Ascending aorta (tissue), 2 donors: Measurements from ENCODE around the gene TBCC. TPM values are rescaled to one million over a fixed set of nuclear protein-coding genes. Genes with fewer than 3 reads are reported as not detected.

Experiments
- DNase-seq, 2 donors: peaks; one replicate each; pipeline ENCODE4 v3.0.0-alpha.2; 2019; ENCODE audit warnings: low spot score in 2 of 2
- H3K27ac ChIP-seq, 2 donors: fragments of 200-600 bp; sonication (generic); one replicate each; pipeline ENCODE4 v1.5.1; 2016 to 2017; ENCODE audit warnings: mild to moderate bottlenecking in 1 of 2
- H3K27me3 ChIP-seq: fragments of 200-600 bp; sonication (generic); one replicate; pipeline ENCODE4 v1.5.1; 2017
- H3K36me3 ChIP-seq, 2 donors: fragments of 200-600 bp; sonication (generic); one replicate each; pipeline ENCODE4 v1.5.1; 2016
- H3K4me1 ChIP-seq, 2 donors: fragments of 200-600 bp; sonication (generic); one replicate each; pipeline ENCODE4 v1.5.1; 2016 to 2017; ENCODE audit warnings: mild to moderate bottlenecking in 1 of 2
- H3K4me3 ChIP-seq, 2 donors: fragments of 200-600 bp; sonication (generic); one replicate each; pipeline ENCODE4 v1.5.1; 2016 to 2017; ENCODE audit warnings: mild to moderate bottlenecking in 1 of 2
- H3K9me3 ChIP-seq, 2 donors: fragments of 200-600 bp; sonication (generic); one replicate each; pipeline ENCODE4 v1.5.1; 2016
- CTCF ChIP-seq, 3 experiments: fragments of 200-600 bp in 2 of 3; fragments of 450-650 bp in 1 of 3; sonication (generic) in 2 of 3; IDR thresholded peaks; one replicate each; pipeline ENCODE4 v1.5.1; 2016 to 2019; ENCODE audit warnings: antibody characterized with exemption in 3 of 3, mild to moderate bottlenecking in 1 of 3, moderate library complexity in 1 of 3
- intact Hi-C: fragments of 100-400 bp; cut with DNase I; formaldehyde crosslinking; loops from one replicate; pipeline ENCODE4 v1.15.1; 2023
- total RNA-seq: library from RNA; depleted of rRNA; stranded (reverse); fragments of >200 nt; gene quantifications from one replicate; pipeline ENCODE4 v1.1.0, GENCODE V29; 2016

Gene TBCC
- total RNA-seq, 1 donor from 2014 or later = 50.8 TPM

GRCh38 chr6:42787063-42787472, 41.2 kb upstream of the TBCC start:
- no peaks in the 10 kb centered on the region for H3K36me3 ChIP-seq
- H3K4me1 ChIP-seq = peaks cover 4 to 59% of the 10 kb centered on the region in 2 donors
- peak overlapping the region; percentile 99 to 100 for H3K27ac ChIP-seq
- no peaks in the 10 kb centered on the region for H3K27me3 ChIP-seq
- no peak for TF ChIP-seq CTCF (IDR thresholded peaks at IDR 0.05)
- H3K4me3 ChIP-seq = peak overlapping the region in 1 of 2 donors; percentile 97
- DNase-seq = no peak
- H3K9me3 ChIP-seq = no peaks in the 10 kb centered on the region
- intact Hi-C loops = no loop called here

GRCh38 chr6:42786525-42786985, 40.7 kb upstream of the TBCC start:
- Histone ChIP-seq H3K27me3 (no peaks in the 10 kb centered on the region), H3K36me3 (no peaks in the 10 kb centered on the region), H3K4me3 (peak overlapping the region; percentile 29 to 97), H3K4me1 (peaks cover 4 to 56% of the 10 kb centered on the region in 2 donors), H3K9me3 (no peaks in the 10 kb centered on the region), H3K27ac (peak overlapping the region; percentile 99 to 100)
- TF ChIP-seq CTCF (IDR thresholded peaks at IDR 0.05) = no peak
- intact Hi-C loops = no loop called here
- no peak for DNase-seq

GRCh38 chr6:42784717-42785498, 39.0 kb upstream of the TBCC start:
- Histone ChIP-seq H3K27me3 (no peaks in the 10 kb centered on the region), H3K36me3 (no peaks in the 10 kb centered on the region), H3K9me3 (no peaks in the 10 kb centered on the region), H3K4me3 (peak overlapping the region; percentile 97 to 99), H3K4me1 (peaks cover 4 to 49% of the 10 kb centered on the region in 2 donors), H3K27ac (peak overlapping the region; percentile 99 to 100)
- TF ChIP-seq CTCF (IDR thresholded peaks at IDR 0.05) = no peak
- intact Hi-C loops = loop anchor here (5.0 kb wide), 3 partner anchors 32 to 387 kb away; partner anchors contain the start of genes RPL7L1 and SRF
- DNase-seq = no peak

- no peaks in the 10 kb centered on the region for H3K27me3 ChIP-seq
- peak overlapping the region; percentile 97 to 99 for H3K4me3 ChIP-seq
- peak overlapping the region; percentile 99 to 100 for H3K27ac ChIP-seq
- H3K4me1 ChIP-seq = peaks cover 4 to 41% of the 10 kb centered on the region in 2 donors
- DNase-seq = no peak
- H3K36me3 ChIP-seq = no peaks in the 10 kb centered on the region
- no peaks in the 10 kb centered on the region for H3K9me3 ChIP-seq
- TF ChIP-seq CTCF (IDR thresholded peaks at IDR 0.05) = no peak
- intact Hi-C loops = loop anchor here (2.0 to 5.0 kb wide), 4 partner anchors 17 to 388 kb away; partner anchors contain the start of genes RPL7L1 and SRF
Observed at GRCh38 chr6:42783876-42784642, 38.2 kb upstream of the TBCC start.

- Histone ChIP-seq H3K27me3 (no peaks in the 10 kb centered on the region), H3K36me3 (no peaks in the 10 kb centered on the region), H3K4me1 (peaks cover 4 to 36% of the 10 kb centered on the region in 2 donors), H3K4me3 (peak overlapping the region; percentile 97 to 99), H3K9me3 (no peaks in the 10 kb centered on the region), H3K27ac (peak overlapping the region; percentile 99 to 100)
- peak in 1 of 2 donors; percentile 89 for DNase-seq
- intact Hi-C loops = loop anchor here (2.0 to 5.0 kb wide), 4 partner anchors 17 to 389 kb away; partner anchors contain the start of genes RPL7L1 and SRF
- TF ChIP-seq CTCF (IDR thresholded peaks at IDR 0.05) = no peak
Observed at GRCh38 chr6:42783177-42783875, 37.4 kb upstream of the TBCC start.
